Measurements from ENCODE around the gene STXBP6.

The STXBP6 gene

DNA sequence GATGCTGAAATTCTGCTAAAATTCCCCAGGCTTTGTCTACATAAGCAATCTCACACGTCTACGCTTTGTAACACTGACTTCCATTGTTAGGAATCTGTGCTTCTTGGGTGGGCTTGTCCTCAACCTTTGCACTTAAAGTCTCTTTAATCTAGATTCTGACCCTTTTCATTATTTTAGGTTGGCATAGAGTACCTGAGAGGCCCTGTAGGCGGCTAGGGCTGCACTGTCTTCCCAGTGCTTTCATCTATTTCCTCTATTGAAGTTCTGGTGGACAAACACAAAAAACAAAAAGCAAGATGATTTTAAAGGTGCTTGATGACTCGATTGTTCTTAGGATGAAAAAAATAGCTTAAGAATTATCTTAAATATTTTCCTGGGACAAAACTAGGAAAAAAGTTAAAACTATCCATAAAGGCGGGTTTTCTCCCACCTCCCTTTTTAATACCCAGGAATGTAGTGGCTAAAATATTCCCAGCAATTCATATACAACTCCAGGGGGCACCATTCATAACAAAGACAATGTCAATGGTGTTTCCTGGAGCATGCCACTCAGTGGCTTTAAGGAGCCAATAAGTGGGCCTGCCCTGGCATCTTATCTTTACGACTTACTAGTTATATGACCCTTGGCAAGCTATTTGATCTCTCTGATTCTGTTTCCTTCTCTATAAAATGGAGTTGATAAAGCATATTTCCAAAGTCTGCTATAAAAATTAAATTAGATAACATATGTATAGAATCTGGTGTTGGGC, 197.5 kb downstream of the STXBP6 start (continued):
- TF ChIP-seq ZFP69B (tag by site-specific recombination; IDR thresholded peaks at IDR 0.05) (no peak), ZNF211 (tag by site-specific recombination; IDR thresholded peaks at IDR 0.05; ENCODE audit: low read depth) (no peak), ZNF530 (tag by site-specific recombination; IDR thresholded peaks at IDR 0.05; ENCODE audit: low read depth) (no peak), ZNF629 (tag by site-specific recombination; IDR thresholded peaks at IDR 0.05) (no peak)

- POLR2A ChIA-PET, result no interaction called here
- TF ChIP-seq ZNF785 (tag by site-specific recombination; IDR thresholded peaks at IDR 0.05) (no peak), ZBTB17 (tag by site-specific recombination; IDR thresholded peaks at IDR 0.05) (no peak), ZNF394 (tag by site-specific recombination; IDR thresholded peaks at IDR 0.05; ENCODE audit: borderline replicate concordance) (no peak), ZNF529 (tag by site-specific recombination; IDR thresholded peaks at IDR 0.05; ENCODE audit: insufficient replicate concordance) (no peak), OVOL3 (tag by site-specific recombination; IDR thresholded peaks at IDR 0.05) (no peak), ZNF391 (tag by site-specific recombination; IDR thresholded peaks at IDR 0.05; ENCODE audit: borderline replicate concordance, low read depth) (no peak), ZNF292 (tag by site-specific recombination; IDR thresholded peaks at IDR 0.05; ENCODE audit: borderline replicate concordance, low read depth) (no peak), ZSCAN16 (tag by site-specific recombination; IDR thresholded peaks at IDR 0.05) (no peak), YY2 (tag by site-specific recombination; IDR thresholded peaks at IDR 0.05) (no peak), TCF7L2 (IDR thresholded peaks at IDR 0.05; ENCODE audit: borderline replicate concordance, low read depth, low read length) (no peak), ZNF24 (tag by site-specific recombination; IDR thresholded peaks at IDR 0.05) (no peak)
- TF ChIP-seq, protein P1, sequence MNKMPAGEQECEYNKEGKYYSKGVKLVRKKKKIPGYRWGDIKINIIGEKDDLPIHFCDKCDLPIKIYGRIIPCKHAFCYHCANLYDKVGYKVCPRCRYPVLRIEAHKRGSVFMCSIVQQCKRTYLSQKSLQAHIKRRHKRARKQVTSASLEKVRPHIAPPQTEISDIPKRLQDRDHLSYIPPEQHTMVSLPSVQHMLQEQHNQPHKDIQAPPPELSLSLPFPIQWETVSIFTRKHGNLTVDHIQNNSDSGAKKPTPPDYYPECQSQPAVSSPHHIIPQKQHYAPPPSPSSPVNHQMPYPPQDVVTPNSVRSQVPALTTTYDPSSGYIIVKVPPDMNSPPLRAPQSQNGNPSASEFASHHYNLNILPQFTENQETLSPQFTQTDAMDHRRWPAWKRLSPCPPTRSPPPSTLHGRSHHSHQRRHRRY (tag by site-specific recombination; IDR thresholded peaks at IDR 0.05), result no peak
- TF ChIP-seq, protein P2, sequence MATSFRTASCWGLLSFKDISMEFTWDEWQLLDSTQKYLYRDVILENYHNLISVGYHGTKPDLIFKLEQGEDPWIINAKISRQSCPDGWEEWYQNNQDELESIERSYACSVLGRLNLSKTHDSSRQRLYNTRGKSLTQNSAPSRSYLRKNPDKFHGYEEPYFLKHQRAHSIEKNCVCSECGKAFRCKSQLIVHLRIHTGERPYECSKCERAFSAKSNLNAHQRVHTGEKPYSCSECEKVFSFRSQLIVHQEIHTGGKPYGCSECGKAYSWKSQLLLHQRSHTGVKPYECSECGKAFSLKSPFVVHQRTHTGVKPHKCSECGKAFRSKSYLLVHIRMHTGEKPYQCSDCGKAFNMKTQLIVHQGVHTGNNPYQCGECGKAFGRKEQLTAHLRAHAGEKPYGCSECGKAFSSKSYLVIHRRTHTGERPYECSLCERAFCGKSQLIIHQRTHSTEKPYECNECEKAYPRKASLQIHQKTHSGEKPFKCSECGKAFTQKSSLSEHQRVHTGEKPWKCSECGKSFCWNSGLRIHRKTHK (tag by site-specific recombination; IDR thresholded peaks at IDR 0.05), result no peak
- TF ChIP-seq, protein P3, sequence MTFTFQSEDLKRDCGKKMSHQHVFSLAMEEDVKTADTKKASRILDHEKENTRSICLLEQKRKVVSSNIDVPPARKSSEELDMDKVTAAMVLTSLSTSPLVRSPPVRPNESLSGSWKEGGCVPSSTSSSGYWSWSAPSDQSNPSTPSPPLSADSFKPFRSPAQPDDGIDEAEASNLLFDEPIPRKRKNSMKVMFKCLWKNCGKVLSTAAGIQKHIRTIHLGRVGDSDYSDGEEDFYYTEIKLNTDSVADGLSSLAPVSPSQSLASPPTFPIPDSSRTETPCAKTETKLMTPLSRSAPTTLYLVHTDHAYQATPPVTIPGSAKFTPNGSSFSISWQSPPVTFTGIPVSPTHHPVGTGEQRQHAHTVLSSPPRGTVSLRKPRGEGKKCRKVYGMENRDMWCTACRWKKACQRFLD (tag by site-specific recombination; IDR thresholded peaks at IDR 0.05), result no peak
Measured at GRCh38 chr14:24851837-24852236, 198.1 kb downstream of the STXBP6 start.

DNA sequence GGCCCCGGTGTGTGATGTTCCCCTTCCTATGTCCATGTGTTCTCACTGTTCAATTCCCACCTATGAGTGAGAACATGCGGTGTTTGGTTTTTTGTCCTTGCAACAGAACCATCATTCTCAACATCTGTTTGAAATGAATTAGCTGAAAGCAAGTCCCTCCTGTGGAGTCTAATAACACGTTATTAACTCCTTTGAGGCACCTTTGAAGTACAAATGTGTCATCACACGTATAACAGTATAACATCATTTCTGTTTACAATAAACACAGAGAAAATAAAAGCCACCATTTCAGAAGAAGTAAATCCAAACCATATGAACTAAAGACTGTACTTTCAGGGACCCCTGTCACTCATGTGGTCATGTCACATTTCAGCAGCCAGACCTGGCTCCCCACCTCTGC, 198.5 kb downstream of the STXBP6 start:
- ChIA-PET CTCF (no interaction called here), POLR2A (no interaction called here)
- H3K4me1 ChIP-seq (ENCODE audit: control insufficient read depth, insufficient read depth, low read length), result peaks cover 21% of the 10 kb centered on the region

More at GRCh38 chr14:24851837-24852236, 198.1 kb downstream of the STXBP6 start:
- CTCF ChIA-PET, result interaction anchor here (0.6 kb wide), 1 partner anchor 51 kb away, joined by 3 read pairs; no protein-coding TSS in a partner anchor
- Histone ChIP-seq H3K27ac (ENCODE audit: extremely low read depth, low read depth, low read length) (no peak overlapping the region), H3K4me1 (ENCODE audit: control insufficient read depth, insufficient read depth, low read length) (peaks cover 21% of the 10 kb centered on the region), H3K4me3 (ENCODE audit: low read depth, low read length) (no peak overlapping the region), H3K9me3 (ENCODE audit: control insufficient read depth, insufficient read depth, low read depth, low read length) (no peaks in the 10 kb centered on the region), H3K36me3 (ENCODE audit: control insufficient read depth in 2 of 2, insufficient read depth in 1 of 2, low read length in 2 of 2) (peaks cover 0 to 6% of the 10 kb centered on the region in 2 experiments; a peak in 1 of 3 replicates)

More for the DNA sequence above, 198.5 kb downstream of the STXBP6 start:
- Histone ChIP-seq H3K4me3 (ENCODE audit: low read depth, low read length) (no peak overlapping the region), H3K27ac (ENCODE audit: extremely low read depth, low read depth, low read length) (no peak overlapping the region), H3K9me3 (ENCODE audit: control insufficient read depth, insufficient read depth, low read depth, low read length) (no peaks in the 10 kb centered on the region), H3K36me3 (ENCODE audit: control insufficient read depth in 2 of 2, insufficient read depth in 1 of 2, low read length in 2 of 2) (peaks cover 0 to 6% of the 10 kb centered on the region in 2 experiments; a peak in 1 of 3 replicates)
- TF ChIP-seq ZNF514 (tag by site-specific recombination; IDR thresholded peaks at IDR 0.05) (no peak), SP7 (tag by site-specific recombination; IDR thresholded peaks at IDR 0.05) (peak; percentile 92), PRDM1 (tag by site-specific recombination; IDR thresholded peaks at IDR 0.05) (no peak)
- TF ChIP-seq, protein P4, sequence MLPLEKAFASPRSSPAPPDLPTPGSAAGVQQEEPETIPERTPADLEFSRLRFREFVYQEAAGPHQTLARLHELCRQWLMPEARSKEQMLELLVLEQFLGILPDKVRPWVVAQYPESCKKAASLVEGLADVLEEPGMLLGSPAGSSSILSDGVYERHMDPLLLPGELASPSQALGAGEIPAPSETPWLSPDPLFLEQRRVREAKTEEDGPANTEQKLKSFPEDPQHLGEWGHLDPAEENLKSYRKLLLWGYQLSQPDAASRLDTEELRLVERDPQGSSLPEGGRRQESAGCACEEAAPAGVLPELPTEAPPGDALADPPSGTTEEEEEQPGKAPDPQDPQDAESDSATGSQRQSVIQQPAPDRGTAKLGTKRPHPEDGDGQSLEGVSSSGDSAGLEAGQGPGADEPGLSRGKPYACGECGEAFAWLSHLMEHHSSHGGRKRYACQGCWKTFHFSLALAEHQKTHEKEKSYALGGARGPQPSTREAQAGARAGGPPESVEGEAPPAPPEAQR (tag by site-specific recombination; IDR thresholded peaks at IDR 0.05), result no peak

All from HEK293 (cell line).